ENCODE data around the gene SLC7A8. TPM values are rescaled to one million over a fixed set of nuclear protein-coding genes. Genes with fewer than 3 reads are reported as not detected.

SLC7A8 gene
- total RNA-seq, 1 donor from 2014 or later = 33.4 TPM

GRCh38 chr14:23159532-23159931 is 23.9 kb downstream of the SLC7A8 start:
- DNase-seq (ENCODE audit: low spot score) = no peak

GRCh38 chr14:23158779-23159178 is 24.7 kb downstream of the SLC7A8 start:
- DNase-seq (ENCODE audit: low spot score) = no peak

- DNase-seq (ENCODE audit: low spot score) = no peak
Measured at GRCh38 chr14:23154964-23155587, 28.4 kb downstream of the SLC7A8 start.

GRCh38 chr14:23153851-23154796 is 29.3 kb downstream of the SLC7A8 start:
- peak; percentile 95 for DNase-seq (ENCODE audit: low spot score)

- DNase-seq (ENCODE audit: low spot score) = no peak
Measured at GRCh38 chr14:23151342-23151741, 32.1 kb downstream of the SLC7A8 start.

GRCh38 chr14:23149745-23150144 is 33.7 kb downstream of the SLC7A8 start:
- DNase-seq (ENCODE audit: low spot score) = no peak

- no peak for DNase-seq (ENCODE audit: low spot score)
Measured at GRCh38 chr14:23148591-23149249, 34.7 kb downstream of the SLC7A8 start.

- DNase-seq (ENCODE audit: low spot score) = no peak
Measured at GRCh38 chr14:23147676-23148075, 35.8 kb downstream of the SLC7A8 start.

- no peak for DNase-seq (ENCODE audit: low spot score)
Measured at GRCh38 chr14:23146980-23147379, 36.5 kb downstream of the SLC7A8 start.

- no peak for DNase-seq (ENCODE audit: low spot score)
Measured at GRCh38 chr14:23146351-23146910, 37.0 kb downstream of the SLC7A8 start.

GRCh38 chr14:23145794-23146350 is 37.6 kb downstream of the SLC7A8 start:
- no peak for DNase-seq (ENCODE audit: low spot score)

- DNase-seq (ENCODE audit: low spot score) = no peak
Measured at GRCh38 chr14:23143911-23144310, 39.5 kb downstream of the SLC7A8 start.

- DNase-seq (ENCODE audit: low spot score) = no peak
Measured at GRCh38 chr14:23142826-23143225, 40.6 kb downstream of the SLC7A8 start.

GRCh38 chr14:23141706-23142444 is 41.6 kb downstream of the SLC7A8 start:
- no peak for DNase-seq (ENCODE audit: low spot score)

- no peak for DNase-seq (ENCODE audit: low spot score)
Measured at GRCh38 chr14:23140371-23140770, 43.1 kb downstream of the SLC7A8 start.

GRCh38 chr14:23139874-23140273 is 43.6 kb downstream of the SLC7A8 start:
- no peak for DNase-seq (ENCODE audit: low spot score)

GRCh38 chr14:23137813-23138535 is 45.5 kb downstream of the SLC7A8 start:
- DNase-seq (ENCODE audit: low spot score) = no peak

GRCh38 chr14:23137192-23137812 is 46.2 kb downstream of the SLC7A8 start:
- no peak for DNase-seq (ENCODE audit: low spot score)

- DNase-seq (ENCODE audit: low spot score) = no peak
Measured at GRCh38 chr14:23136566-23137133, 46.8 kb downstream of the SLC7A8 start.

Measured in mesenteric fat pad (tissue), 1 donor.